ENCODE data around the gene RNF175.
A peak's percentile ranks its signal among the peaks of the same experiment; 100 is the strongest.

Gene RNF175

GRCh38 chr4:153710681-153711080, 49.1 kb downstream of the RNF175 start:
- Histone ChIP-seq H3K9ac (ENCODE audit: low read length) (no peak overlapping the region), H3K27ac (ENCODE audit: low read depth, low read length) (no peak overlapping the region), H3K9me3 (ENCODE audit: low read length) (no peaks in the 10 kb centered on the region), H3K4me3 (ENCODE audit: low read depth in 1 of 2, low read length in 2 of 2) (no peak overlapping the region), H3K4me1 (ENCODE audit: insufficient read depth, low read length) (no peaks in the 10 kb centered on the region), H3K36me3 (ENCODE audit: insufficient read depth, low read length) (no peaks in the 10 kb centered on the region), H3K27me3 (ENCODE audit: control insufficient read depth in 1 of 2, insufficient read depth in 2 of 2, low read length in 2 of 2) (no peaks in the 10 kb centered on the region)

GRCh38 chr4:153706519-153706918, 53.3 kb downstream of the RNF175 start:
- H3K27me3 ChIP-seq (ENCODE audit: control insufficient read depth in 1 of 2, insufficient read depth in 2 of 2, low read length in 2 of 2): no peaks in the 10 kb centered on the region
- H3K9me3 ChIP-seq (ENCODE audit: low read length): no peaks in the 10 kb centered on the region
- H3K4me3 ChIP-seq (ENCODE audit: low read depth in 1 of 2, low read length in 2 of 2): no peak overlapping the region
- H3K27ac ChIP-seq (ENCODE audit: low read depth, low read length): no peak overlapping the region
- H3K4me1 ChIP-seq (ENCODE audit: insufficient read depth, low read length): no peaks in the 10 kb centered on the region
- H3K9ac ChIP-seq (ENCODE audit: low read length): no peak overlapping the region
- no peaks in the 10 kb centered on the region for H3K36me3 ChIP-seq (ENCODE audit: insufficient read depth, low read length)

- Histone ChIP-seq H3K4me3 (ENCODE audit: low read depth in 1 of 2, low read length in 2 of 2) (no peak overlapping the region), H3K9ac (ENCODE audit: low read length) (no peak overlapping the region), H3K9me3 (ENCODE audit: low read length) (no peaks in the 10 kb centered on the region), H3K4me1 (ENCODE audit: insufficient read depth, low read length) (no peaks in the 10 kb centered on the region), H3K27me3 (ENCODE audit: control insufficient read depth in 1 of 2, insufficient read depth in 2 of 2, low read length in 2 of 2) (no peaks in the 10 kb centered on the region), H3K27ac (ENCODE audit: low read depth, low read length) (no peak overlapping the region), H3K36me3 (ENCODE audit: insufficient read depth, low read length) (no peaks in the 10 kb centered on the region)
Observed at GRCh38 chr4:153705743-153706468, 53.9 kb downstream of the RNF175 start.

- H3K9me3 ChIP-seq (ENCODE audit: low read length): no peaks in the 10 kb centered on the region
- H3K4me1 ChIP-seq (ENCODE audit: insufficient read depth, low read length): no peaks in the 10 kb centered on the region
- H3K27me3 ChIP-seq (ENCODE audit: control insufficient read depth in 1 of 2, insufficient read depth in 2 of 2, low read length in 2 of 2): no peaks in the 10 kb centered on the region
- no peak overlapping the region for H3K4me3 ChIP-seq (ENCODE audit: low read depth in 1 of 2, low read length in 2 of 2)
- no peaks in the 10 kb centered on the region for H3K36me3 ChIP-seq (ENCODE audit: insufficient read depth, low read length)
- no peak overlapping the region for H3K27ac ChIP-seq (ENCODE audit: low read depth, low read length)
- no peak overlapping the region for H3K9ac ChIP-seq (ENCODE audit: low read length)
Observed at GRCh38 chr4:153704522-153704921, 55.3 kb downstream of the RNF175 start.

- Histone ChIP-seq H3K27me3 (ENCODE audit: control insufficient read depth in 1 of 2, insufficient read depth in 2 of 2, low read length in 2 of 2) (no peaks in the 10 kb centered on the region), H3K9ac (ENCODE audit: low read length) (no peak overlapping the region), H3K9me3 (ENCODE audit: low read length) (no peaks in the 10 kb centered on the region), H3K4me1 (ENCODE audit: insufficient read depth, low read length) (no peaks in the 10 kb centered on the region), H3K36me3 (ENCODE audit: insufficient read depth, low read length) (no peaks in the 10 kb centered on the region), H3K27ac (ENCODE audit: low read depth, low read length) (no peak overlapping the region), H3K4me3 (ENCODE audit: low read depth in 1 of 2, low read length in 2 of 2) (peak overlapping the region; percentile 60 to 68)
Observed at GRCh38 chr4:153684971-153685371, 74.9 kb downstream of the RNF175 start.

GRCh38 chr4:153684182-153684970, 75.4 kb downstream of the RNF175 start, which contains the start of gene TLR2:
Gene TLR2 (plus strand): TSS chr4:153684280. CDS start chr4:153702908, 18,628 bp downstream.
- H3K36me3 ChIP-seq (ENCODE audit: insufficient read depth, low read length): no peaks in the 10 kb centered on the region
- H3K9ac ChIP-seq (ENCODE audit: low read length): no peak within 1 kb of the TSS
- H3K9me3 ChIP-seq (ENCODE audit: low read length): no peaks in the 10 kb centered on the region
- peak within 1 kb of the TSS; percentile 60 to 68 for H3K4me3 ChIP-seq (ENCODE audit: low read depth in 1 of 2, low read length in 2 of 2)
- H3K4me1 ChIP-seq (ENCODE audit: insufficient read depth, low read length): no peaks in the 10 kb centered on the region
- H3K27me3 ChIP-seq (ENCODE audit: control insufficient read depth in 1 of 2, insufficient read depth in 2 of 2, low read length in 2 of 2): no peaks in the 10 kb centered on the region
- peak within 1 kb of the TSS; percentile 12 for H3K27ac ChIP-seq (ENCODE audit: low read depth, low read length)

- H3K27ac ChIP-seq (ENCODE audit: low read depth, low read length): no peak overlapping the region
- H3K4me3 ChIP-seq (ENCODE audit: low read depth in 1 of 2, low read length in 2 of 2): peak overlapping the region; percentile 60 to 68
- H3K4me1 ChIP-seq (ENCODE audit: insufficient read depth, low read length): no peaks in the 10 kb centered on the region
- H3K9ac ChIP-seq (ENCODE audit: low read length): no peak overlapping the region
- no peaks in the 10 kb centered on the region for H3K27me3 ChIP-seq (ENCODE audit: control insufficient read depth in 1 of 2, insufficient read depth in 2 of 2, low read length in 2 of 2)
- no peaks in the 10 kb centered on the region for H3K36me3 ChIP-seq (ENCODE audit: insufficient read depth, low read length)
- H3K9me3 ChIP-seq (ENCODE audit: low read length): no peaks in the 10 kb centered on the region
Observed at GRCh38 chr4:153683763-153684181, 76.1 kb downstream of the RNF175 start.

GRCh38 chr4:153679486-153679885, 80.3 kb downstream of the RNF175 start:
- Histone ChIP-seq H3K4me1 (ENCODE audit: insufficient read depth, low read length) (no peaks in the 10 kb centered on the region), H3K4me3 (ENCODE audit: low read depth in 1 of 2, low read length in 2 of 2) (no peak overlapping the region), H3K27ac (ENCODE audit: low read depth, low read length) (no peak overlapping the region), H3K36me3 (ENCODE audit: insufficient read depth, low read length) (no peaks in the 10 kb centered on the region), H3K9me3 (ENCODE audit: low read length) (peaks cover 4% of the 10 kb centered on the region), H3K9ac (ENCODE audit: low read length) (no peak overlapping the region), H3K27me3 (ENCODE audit: control insufficient read depth in 1 of 2, insufficient read depth in 2 of 2, low read length in 2 of 2) (no peaks in the 10 kb centered on the region)

GRCh38 chr4:153676984-153677383, 82.8 kb downstream of the RNF175 start:
- no peaks in the 10 kb centered on the region for H3K27me3 ChIP-seq (ENCODE audit: control insufficient read depth in 1 of 2, insufficient read depth in 2 of 2, low read length in 2 of 2)
- peaks cover 4% of the 10 kb centered on the region for H3K9me3 ChIP-seq (ENCODE audit: low read length)
- no peak overlapping the region for H3K4me3 ChIP-seq (ENCODE audit: low read depth in 1 of 2, low read length in 2 of 2)
- no peak overlapping the region for H3K27ac ChIP-seq (ENCODE audit: low read depth, low read length)
- no peaks in the 10 kb centered on the region for H3K4me1 ChIP-seq (ENCODE audit: insufficient read depth, low read length)
- H3K9ac ChIP-seq (ENCODE audit: low read length): no peak overlapping the region
- no peaks in the 10 kb centered on the region for H3K36me3 ChIP-seq (ENCODE audit: insufficient read depth, low read length)

- H3K4me1 ChIP-seq (ENCODE audit: insufficient read depth, low read length): no peaks in the 10 kb centered on the region
Observed at GRCh38 chr4:153676486-153676885, 83.3 kb downstream of the RNF175 start.

GRCh38 chr4:153669838-153670237, 90.0 kb downstream of the RNF175 start:
- Histone ChIP-seq H3K4me1 (ENCODE audit: insufficient read depth, low read length) (no peaks in the 10 kb centered on the region), H3K4me3 (ENCODE audit: low read depth in 1 of 2, low read length in 2 of 2) (no peak overlapping the region), H3K27ac (ENCODE audit: low read depth, low read length) (no peak overlapping the region), H3K36me3 (ENCODE audit: insufficient read depth, low read length) (no peaks in the 10 kb centered on the region), H3K27me3 (ENCODE audit: control insufficient read depth in 1 of 2, insufficient read depth in 2 of 2, low read length in 2 of 2) (no peaks in the 10 kb centered on the region), H3K9me3 (ENCODE audit: low read length) (peaks cover 3% of the 10 kb centered on the region), H3K9ac (ENCODE audit: low read length) (no peak overlapping the region)

More at GRCh38 chr4:153676486-153676885, 83.3 kb downstream of the RNF175 start:
- Histone ChIP-seq H3K9ac (ENCODE audit: low read length) (no peak overlapping the region), H3K27ac (ENCODE audit: low read depth, low read length) (no peak overlapping the region), H3K4me3 (ENCODE audit: low read depth in 1 of 2, low read length in 2 of 2) (no peak overlapping the region), H3K9me3 (ENCODE audit: low read length) (peaks cover 4% of the 10 kb centered on the region), H3K27me3 (ENCODE audit: control insufficient read depth in 1 of 2, insufficient read depth in 2 of 2, low read length in 2 of 2) (no peaks in the 10 kb centered on the region), H3K36me3 (ENCODE audit: insufficient read depth, low read length) (no peaks in the 10 kb centered on the region)

Data from muscle layer of colon (tissue), 2 donors.